Measurements from ENCODE around the gene GIPC2. TPM values are rescaled to one million over a fixed set of nuclear protein-coding genes. Genes with fewer than 3 reads are reported as not detected.

The GIPC2 gene
- total and polyA plus RNA-seq, 2 of the 4 experiments (the other 2 are of a cell fraction) = 0.07 to 0.18 TPM

- Histone ChIP-seq H3K27me3 (ENCODE audit: control insufficient read depth, insufficient read depth, low read length) (no peaks in the 10 kb centered on the region), H3K9ac (ENCODE audit: low read depth, low read length) (no peak overlapping the region), H3K4me1 (ENCODE audit: control insufficient read depth, insufficient read depth, low read length) (peaks cover 4% of the 10 kb centered on the region), H4K20me1 (ENCODE audit: insufficient read depth, low read length) (no peaks in the 10 kb centered on the region), H3K18ac (ENCODE audit: low read depth, low read length) (no peak overlapping the region), H3K9me1 (ENCODE audit: insufficient read depth, low read length) (no peaks in the 10 kb centered on the region), H3K4me3 (ENCODE audit: insufficient read depth, low read depth, low read length) (no peak overlapping the region), H3K4ac (ENCODE audit: low read depth, low read length) (no peak overlapping the region), H3K4me2 (ENCODE audit: low read depth, low read length) (no peak overlapping the region), H3K36me3 (ENCODE audit: control insufficient read depth, insufficient read depth, low read length) (no peaks in the 10 kb centered on the region), H4K8ac (ENCODE audit: low read depth in 2 of 2, low read length in 2 of 2) (no peak overlapping the region), H2BK5ac (ENCODE audit: low read depth, low read length, poor library complexity, severe bottlenecking) (no peak overlapping the region), H3K56ac (ENCODE audit: extremely low read depth, insufficient read depth, low read length) (no peak overlapping the region), H4K91ac (ENCODE audit: insufficient read depth, low read depth, low read length) (no peak overlapping the region), H2BK120ac (ENCODE audit: low read depth, low read length) (no peak overlapping the region), H3K79me1 (ENCODE audit: low read depth in 1 of 2, low read length in 2 of 2) (no peaks in the 10 kb centered on the region), H2BK15ac (ENCODE audit: low read depth, low read length) (no peak overlapping the region), H2BK20ac (ENCODE audit: low read depth, low read length) (no peak overlapping the region), H2AK9ac (replicated peaks; ENCODE audit: low read depth, low read length, poor library complexity) (no peak overlapping the region), H2AK5ac (ENCODE audit: low read depth, low read length) (no peak overlapping the region), H4K5ac (ENCODE audit: low read depth, low read length) (no peak overlapping the region), H2AFZ (replicated peaks; ENCODE audit: low read length, poor library complexity) (no peak overlapping the region), H3K9me3 (ENCODE audit: control insufficient read depth, insufficient read depth, low read length) (no peaks in the 10 kb centered on the region), H3K14ac (replicated peaks; ENCODE audit: low read depth, low read length) (no peak overlapping the region), H3K23ac (ENCODE audit: low read depth, low read length) (no peak overlapping the region), H3K27ac (ENCODE audit: insufficient read depth, low read length) (no peak overlapping the region)
- BruUV-seq (replicated peaks) = no TSS peak
- dilution Hi-C loops (cut with HindIII; ENCODE audit: low sequenced_read_pairs, unreplicated experiment) (no loop called here), in situ Hi-C loops (cut with MboI; ENCODE audit: low sequenced_read_pairs) (no loop called here), intact Hi-C loops (cut with micrococcal nuclease) (no loop called here)
- ATAC-seq (ENCODE audit: low read depth) (no peak), DNase-seq (no peak)
- POLR2A ChIA-PET (ENCODE audit: unreplicated experiment) = no interaction called here
- no peak for TF ChIP-seq RAD21 (IDR thresholded peaks at IDR 0.05; ENCODE audit: low read length)
- no peak for TF ChIP-seq RCOR1 (IDR thresholded peaks at IDR 0.05; ENCODE audit: insufficient replicate concordance, low read length)
- TF ChIP-seq RFX5 (IDR thresholded peaks at IDR 0.05; ENCODE audit: low read depth, low read length) = no peak
- no peak for TF ChIP-seq NFE2L2 (IDR thresholded peaks at IDR 0.05; ENCODE audit: low read depth, low read length)
- TF ChIP-seq USF2 (IDR thresholded peaks at IDR 0.05; ENCODE audit: low read depth, low read length) = no peak
- no peak for TF ChIP-seq BHLHE40 (IDR thresholded peaks at IDR 0.05; ENCODE audit: low read depth, low read length)
- TF ChIP-seq ELK1 (IDR thresholded peaks at IDR 0.05; ENCODE audit: borderline replicate concordance, low read depth, low read length) = no peak
- no peak for TF ChIP-seq SMC3 (IDR thresholded peaks at IDR 0.05; ENCODE audit: low read depth, low read length)
- TF ChIP-seq CHD1 (IDR thresholded peaks at IDR 0.05; ENCODE audit: low read depth, low read length) = no peak
- TF ChIP-seq CTCF (conservative IDR thresholded peaks at IDR 0.05; ENCODE audit: low read depth, low read length) = no peak
- TF ChIP-seq FOS (IDR thresholded peaks at IDR 0.05; ENCODE audit: low read depth, low read length) = no peak
- TF ChIP-seq MXI1 (IDR thresholded peaks at IDR 0.05; ENCODE audit: borderline replicate concordance, low read depth, low read length) = no peak
- no peak for TF ChIP-seq MAZ (IDR thresholded peaks at IDR 0.05; ENCODE audit: borderline replicate concordance, low read depth, low read length)
- TF ChIP-seq POLR2A (IDR thresholded peaks at IDR 0.05; ENCODE audit: low read depth, low read length) = no peak
- no peak for TF ChIP-seq CEBPB (IDR thresholded peaks at IDR 0.05; ENCODE audit: low read depth, low read length)
- TF ChIP-seq MAFK (IDR thresholded peaks at IDR 0.05; ENCODE audit: low read depth, low read length) = no peak
- no CpG with 5 or more reads among the region's 4 CpGs for WGBS, 2 experiments (ENCODE audit: extremely low coverage in 2 of 2, insufficient read length in 1 of 2)
- CTCF ChIA-PET = no interaction called here
Observed at GRCh38 chr1:78058670-78059069, 12.9 kb downstream of the GIPC2 start.

Measured in IMR-90 (cell line).